HG03175 (cell line): Measurements from ENCODE around the gene CDK12.

ENCODE experiments used
- ATAC-seq: cut with Tn5 transposase; IDR thresholded peaks from one replicate; pipeline ENCODE4 v1.9.1; 2021; ENCODE audit warnings: mild to moderate bottlenecking, moderate library complexity; ENCODE audit not compliant: unreplicated experiment

Gene CDK12

DNA sequence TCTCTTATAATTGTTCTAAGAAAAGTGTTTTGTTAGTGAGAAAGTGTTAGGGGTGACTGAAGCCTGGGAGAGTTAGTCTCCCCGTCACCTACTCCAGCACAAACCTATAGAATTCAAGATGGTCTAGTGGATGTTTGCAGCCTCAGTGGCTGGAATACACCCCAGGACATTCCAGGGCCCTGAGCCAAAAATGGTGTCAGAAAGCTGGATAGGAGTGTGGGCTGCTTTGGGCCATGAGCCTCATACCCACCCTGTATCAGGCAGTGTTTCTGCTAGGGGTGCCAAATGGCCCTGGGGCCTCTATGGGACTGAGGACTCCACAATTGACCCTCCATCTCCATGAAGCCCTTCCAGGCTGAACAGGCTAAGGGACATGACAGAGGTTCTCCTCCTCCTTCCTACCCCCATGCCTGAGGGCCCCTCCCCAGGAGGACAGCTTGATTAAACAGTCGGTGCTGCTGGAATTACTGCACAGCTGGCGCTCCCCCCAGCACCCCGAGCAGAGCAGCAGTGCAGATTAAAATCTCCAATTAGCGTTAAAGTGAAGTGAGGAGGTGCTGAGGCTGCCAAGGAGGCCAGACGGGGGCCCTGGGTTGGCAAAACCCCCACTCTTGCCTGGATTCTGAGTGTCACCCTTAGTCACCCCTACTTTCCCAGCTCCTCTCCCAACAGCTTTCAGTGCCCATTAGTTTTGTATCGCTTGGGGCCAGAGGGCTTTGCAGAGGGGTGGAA lies 87.4 kb downstream of the CDK12 start:
- ATAC-seq = no peak

DNA sequence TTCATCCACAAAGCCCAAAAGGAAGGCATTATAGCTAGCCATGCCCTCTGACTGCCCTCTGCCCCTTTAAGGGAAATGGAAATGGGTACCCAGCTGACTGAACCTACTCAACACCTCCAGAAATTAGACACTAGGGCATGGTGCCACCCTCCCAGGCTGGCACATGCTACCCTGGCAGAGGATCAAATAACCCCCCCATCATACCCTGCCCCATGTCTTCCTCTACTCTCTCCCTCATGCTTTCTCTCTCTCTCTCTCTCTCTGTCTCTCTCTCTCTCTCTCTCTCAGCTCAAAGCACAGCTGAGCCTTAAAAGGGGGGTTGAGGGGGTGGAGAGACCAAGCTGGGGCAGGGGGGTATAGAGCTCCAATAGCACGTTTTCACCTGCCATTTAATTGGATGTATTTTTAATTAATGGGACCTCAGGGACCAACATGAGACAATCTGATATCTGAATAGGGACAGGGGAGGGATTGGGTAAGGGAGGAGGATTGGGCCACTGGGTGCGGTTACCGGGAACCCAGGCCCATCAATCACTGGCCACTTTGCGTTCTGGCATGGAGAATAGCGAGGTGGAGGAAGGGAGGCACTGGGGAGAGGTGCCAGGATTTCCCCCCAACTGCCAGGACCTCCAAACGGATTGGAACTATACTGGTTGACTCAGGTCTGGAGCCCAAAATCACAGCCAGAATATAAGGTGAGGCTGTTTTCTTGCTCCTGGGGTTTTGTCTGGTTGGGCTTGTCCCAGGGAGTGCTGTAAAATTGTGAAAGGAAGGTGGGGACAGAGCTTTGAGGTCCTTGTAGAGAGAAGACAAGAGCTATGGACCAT lies 88.7 kb downstream of the CDK12 start:
- no peak for ATAC-seq

DNA sequence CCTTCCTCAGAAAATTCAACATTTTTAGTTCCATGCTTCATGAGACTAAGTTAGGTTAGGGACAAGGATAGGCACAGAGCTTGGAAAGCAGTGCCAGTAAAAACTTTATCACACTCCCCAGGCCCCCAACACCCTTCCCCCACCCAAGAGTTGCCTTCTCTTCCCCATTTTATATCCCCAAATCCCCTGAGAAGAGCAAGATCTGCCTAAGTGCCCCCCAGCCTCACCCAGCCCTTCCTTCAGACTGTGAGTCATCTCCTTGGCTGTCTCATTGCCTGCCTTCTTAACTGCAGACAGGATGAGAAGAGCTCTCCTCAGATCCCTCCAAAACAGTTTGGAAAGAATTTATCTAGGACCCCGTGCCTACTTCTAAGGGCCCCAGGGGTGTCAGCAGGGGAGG lies 90.6 kb downstream of the CDK12 start:
- no peak for ATAC-seq

DNA sequence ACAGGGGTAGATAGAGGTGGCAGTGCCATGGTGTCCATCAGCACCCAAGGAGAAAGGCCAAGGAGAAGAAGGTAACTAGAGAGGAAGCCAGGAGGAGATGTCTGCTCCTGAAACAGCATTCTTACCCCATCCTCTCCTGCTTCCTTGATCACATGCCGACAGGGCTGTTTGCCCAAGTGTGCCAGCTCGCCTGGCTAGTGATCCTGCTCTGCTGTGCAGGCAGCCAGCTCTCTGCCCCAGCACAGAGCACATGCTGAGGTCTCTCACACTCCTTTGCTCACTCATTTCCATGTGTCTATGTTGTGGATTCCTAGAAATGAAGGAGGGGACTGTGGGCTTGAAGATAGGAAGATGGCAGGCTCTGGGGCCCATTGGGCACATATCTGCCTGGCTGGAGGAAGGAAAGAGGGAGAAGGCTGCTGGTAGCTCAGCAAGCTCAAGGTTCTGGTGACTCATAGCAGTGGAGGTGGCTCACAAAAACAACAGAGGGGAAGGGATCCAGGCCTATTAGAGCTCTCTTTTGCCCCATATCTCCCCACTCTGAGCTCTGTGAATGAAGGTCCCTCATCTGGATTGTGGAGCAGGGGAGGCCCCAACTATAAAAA lies 92.2 kb downstream of the CDK12 start:
- no peak for ATAC-seq

DNA sequence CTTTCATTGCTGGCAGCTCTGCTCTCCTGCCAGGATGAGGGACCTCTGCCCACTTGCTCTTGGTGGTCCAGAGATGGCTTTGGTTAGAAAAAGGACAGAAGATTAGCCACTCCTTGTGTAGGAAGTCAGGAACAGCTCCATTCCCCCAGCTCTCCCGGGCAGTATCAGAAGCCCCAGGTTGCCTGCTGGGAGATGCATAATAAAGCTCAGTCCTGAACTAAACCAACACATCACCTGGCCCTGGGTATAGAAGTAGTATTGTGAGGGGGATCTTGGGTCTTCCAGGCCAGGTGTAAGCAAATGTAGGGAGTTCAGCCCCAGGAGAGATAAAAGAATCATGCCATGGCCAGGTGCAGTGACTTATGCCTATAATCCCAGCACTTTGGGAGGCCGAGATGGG lies 94.1 kb downstream of the CDK12 start:
- no peak for ATAC-seq

DNA sequence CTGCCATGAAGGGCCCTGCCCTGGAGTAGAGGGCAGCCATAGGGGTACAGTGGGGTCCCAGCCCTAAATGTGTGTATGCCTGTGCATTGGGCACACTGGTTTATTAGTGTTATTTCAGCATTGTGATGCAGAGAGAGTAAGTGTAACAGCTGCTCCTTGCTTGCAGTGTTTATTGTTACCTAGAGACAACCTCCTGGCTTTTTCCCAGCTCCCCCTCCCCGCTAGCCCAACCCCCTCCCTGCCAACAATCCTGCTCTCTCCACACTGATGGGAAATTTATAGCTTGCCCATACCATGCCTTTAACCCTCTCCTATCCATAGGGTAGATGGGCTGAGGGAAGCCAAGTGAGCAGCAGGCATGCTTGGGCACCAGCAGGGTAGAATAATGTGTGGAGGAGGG lies 95.1 kb downstream of the CDK12 start:
- no peak for ATAC-seq

DNA sequence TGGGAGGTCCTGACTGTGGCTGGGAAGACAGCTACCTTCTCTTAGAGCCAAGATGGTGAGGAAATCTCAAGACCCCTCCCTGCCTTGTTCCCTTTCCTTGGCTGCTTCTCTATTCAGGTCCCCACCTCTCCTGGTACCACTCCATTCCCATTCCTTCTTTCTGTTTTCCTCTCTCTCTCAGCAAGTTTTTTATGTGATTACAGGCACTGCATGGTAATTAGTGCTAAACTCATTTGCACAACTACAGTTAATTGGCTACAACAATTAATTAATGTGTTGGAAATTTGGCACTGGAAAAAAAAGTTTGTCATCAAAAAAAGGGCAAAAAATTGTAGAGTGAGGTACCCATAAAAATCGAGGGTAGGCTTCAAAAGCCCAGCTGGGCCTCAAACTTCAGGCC lies 101.1 kb downstream of the CDK12 start:
- no peak for ATAC-seq

DNA sequence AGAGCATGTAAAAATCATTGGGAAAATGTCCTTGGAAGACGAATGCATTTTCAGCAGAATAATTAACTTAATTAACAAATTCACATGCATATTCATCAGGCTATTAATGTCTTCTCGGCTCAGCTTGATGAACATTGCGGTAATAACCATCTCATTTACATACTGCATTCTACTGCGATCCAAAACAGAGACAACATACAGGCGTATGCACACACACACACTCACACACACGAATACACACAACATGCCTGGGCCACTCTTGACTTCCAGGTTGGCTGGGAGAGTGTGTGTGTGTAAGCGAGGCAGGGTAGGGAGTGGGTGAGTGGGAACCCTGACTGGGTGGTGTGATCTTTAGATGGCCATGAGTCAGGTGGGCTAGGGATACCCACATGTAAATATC lies 101.7 kb downstream of the CDK12 start:
- ATAC-seq = no peak

DNA sequence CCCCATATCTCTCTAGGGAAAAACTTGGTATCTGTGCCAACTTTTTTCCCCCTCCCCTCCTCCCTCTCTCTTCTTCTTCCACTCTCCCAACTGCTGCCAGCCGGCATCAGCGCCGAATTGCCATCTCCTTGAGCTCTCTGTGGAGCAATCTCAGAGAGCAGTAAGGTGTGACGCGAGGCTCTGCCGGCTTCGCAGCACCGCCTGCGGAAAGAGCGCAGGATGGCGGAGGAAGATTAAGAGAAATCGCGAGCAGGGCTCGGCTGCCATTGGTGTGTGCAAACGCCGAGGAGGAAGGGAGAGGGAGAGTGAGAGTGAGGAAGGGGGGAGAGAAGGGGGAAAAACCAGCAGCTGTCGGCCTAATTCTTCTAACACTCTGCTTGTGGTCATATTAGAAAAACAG lies 102.2 kb downstream of the CDK12 start:
- ATAC-seq = no peak

DNA sequence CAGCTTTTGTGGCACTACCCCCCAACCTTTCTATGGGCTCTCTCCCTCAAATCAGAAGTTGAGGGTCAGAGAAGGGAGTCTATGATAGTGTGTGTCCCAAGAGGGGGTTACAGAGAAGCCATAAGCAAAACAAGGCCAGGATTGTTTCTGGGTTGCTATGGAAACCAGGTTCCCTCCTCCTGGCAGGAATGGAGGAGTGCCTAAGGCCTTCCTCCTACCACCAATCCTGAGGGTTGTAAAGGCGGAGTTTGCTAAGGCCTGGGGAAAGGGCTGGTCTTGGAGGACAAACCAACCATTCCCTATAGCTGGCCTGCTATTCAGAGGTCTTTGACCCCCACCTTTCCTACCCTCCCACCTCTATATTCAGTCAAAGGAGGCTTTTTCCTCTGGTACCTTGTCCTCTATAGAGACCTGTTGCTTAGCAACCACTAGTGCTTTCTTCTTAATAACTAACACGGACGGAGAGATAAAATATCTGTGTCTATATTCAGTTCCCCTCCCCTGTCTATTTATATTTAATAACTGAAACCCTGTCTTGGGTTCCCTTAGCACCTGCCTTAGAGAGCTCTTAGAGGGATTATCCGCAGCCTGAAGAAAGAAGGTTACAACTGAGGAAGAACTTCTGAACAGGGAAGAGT lies 103.0 kb downstream of the CDK12 start:
- ATAC-seq = no peak

DNA sequence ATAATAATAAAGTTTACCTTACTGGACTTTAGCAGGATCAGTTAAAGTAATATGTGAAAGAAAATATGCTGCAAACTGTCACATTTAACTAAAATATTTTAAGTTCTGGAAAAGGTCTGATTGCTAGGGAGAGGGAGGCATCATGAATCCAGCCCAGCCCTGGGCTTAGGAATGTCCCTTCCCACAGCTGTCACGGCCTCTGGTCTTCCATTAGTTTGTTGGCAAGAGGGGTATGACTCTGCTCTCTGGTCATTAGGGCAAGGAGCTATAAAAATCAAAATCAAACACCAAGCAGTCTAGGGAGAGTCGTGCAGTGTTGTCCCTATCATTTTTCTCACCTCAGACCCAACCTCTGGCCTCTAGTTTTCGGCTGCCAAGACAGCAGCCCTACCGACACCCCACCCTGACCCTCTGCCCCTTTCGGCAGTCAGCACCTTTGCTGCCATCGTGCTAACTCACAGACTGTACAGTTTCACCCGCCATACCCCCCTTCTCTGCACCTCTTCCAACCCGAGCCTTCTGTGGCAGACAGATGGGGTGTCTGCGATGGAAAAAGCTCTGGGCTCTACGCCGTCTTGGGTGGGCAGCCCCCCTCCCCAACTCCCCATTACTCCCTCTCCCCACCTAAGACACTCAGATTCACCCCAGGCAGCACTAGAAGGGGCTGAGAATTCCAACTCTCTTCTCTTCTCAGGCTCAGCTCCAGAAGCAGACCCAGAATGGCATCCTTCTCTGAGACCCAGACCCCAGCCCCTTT lies 105.0 kb downstream of the CDK12 start:
- no peak for ATAC-seq

DNA sequence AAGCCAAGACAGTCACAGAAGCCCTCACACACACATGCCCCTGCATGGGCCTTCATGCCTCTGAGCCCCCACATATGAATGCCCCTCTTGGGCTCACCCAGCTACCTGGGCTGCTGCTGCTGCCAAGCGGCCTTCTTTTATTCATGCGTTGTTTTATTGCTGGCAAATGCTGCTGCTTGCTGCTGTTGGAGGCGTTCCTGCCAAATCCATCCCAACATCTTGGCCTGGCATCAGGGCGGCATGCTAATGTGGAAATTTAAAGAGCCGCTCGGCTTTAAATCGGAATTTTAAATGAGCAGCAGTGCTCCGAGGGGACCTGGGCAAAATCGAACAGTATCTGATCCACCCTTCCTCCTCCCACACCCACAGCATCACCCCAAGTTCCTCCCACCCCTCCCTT lies 107.4 kb downstream of the CDK12 start:
- ATAC-seq = no peak

DNA sequence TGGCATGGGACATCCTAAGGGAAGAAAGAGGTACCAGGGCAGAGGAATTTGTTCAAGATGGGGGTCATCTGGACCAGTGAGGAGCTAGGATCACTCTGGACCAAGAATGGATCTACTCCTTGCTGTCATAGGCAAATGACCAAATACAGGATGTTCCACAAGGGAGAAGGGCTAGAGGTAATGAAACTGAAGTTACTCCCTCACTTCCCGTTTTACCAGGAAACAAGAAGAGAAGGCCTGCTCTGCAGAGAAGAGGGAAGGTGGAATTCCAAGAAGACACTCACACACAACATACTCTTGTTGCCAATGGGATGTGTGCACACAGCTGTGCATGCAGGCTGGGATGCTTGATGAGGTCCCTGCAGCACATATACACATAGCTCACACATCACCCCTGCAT lies 107.8 kb downstream of the CDK12 start:
- ATAC-seq = no peak

DNA sequence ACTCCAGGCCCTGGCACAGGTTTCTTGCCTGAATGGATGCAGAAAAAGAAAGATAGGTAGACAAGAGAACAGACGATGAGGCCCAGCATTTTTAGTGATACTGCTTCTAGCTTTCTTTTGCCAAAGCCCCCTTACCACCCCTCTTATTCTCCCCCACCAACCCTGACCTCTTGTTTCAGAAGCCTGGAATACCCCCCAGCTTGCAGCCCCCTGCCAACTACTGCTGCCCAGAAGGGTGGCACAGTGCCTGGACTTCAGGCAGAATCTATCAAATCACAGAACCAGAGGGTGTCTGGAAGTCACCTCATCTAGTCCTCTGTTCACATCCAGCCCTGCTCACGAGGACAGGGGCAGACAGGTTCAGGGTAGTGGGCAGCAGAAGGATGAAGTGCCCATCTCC lies 110.8 kb downstream of the CDK12 start:
- ATAC-seq = no peak

DNA sequence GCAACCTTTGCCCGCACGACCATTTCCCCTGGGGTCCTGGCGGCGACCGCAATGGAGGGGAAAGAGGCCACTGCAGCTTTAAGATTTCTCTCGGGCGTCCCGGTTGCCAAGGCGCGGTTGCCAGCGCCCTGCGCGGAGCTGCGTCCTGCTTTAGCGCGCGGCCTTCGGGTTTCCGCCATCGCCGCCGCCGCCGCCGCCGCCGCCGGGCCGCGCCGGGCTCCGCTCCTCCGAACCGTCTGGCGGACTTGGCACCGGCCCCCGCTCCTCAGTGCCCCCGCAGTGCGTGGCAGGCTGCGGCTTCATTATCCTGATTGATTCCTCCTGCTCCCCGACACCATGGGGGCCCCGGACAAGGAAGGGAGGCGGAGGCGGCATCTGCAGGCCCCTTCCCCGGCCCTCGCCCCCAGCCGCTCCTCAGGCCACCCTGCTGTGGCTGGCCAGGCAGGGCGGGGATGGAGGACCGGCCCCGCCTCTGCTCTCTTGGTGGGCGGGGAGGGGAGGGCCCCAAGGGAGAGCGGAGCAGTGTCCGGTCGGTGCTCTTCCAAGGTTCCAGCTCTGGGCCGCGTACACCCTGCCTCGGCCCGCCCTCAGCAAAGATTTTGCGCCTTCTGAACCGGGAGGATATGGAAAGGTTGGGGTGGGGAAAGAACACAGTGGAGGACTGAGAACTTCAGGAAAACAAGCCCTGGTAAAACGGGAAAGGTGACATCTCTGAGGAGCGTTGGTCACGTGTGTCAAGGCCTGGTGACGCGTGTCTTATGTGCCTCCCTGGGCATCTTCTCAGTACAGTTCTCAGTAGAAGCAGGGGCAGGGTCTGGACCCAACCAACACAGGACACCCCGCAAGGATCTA lies 112.4 kb downstream of the CDK12 start:
- ATAC-seq = no peak

DNA sequence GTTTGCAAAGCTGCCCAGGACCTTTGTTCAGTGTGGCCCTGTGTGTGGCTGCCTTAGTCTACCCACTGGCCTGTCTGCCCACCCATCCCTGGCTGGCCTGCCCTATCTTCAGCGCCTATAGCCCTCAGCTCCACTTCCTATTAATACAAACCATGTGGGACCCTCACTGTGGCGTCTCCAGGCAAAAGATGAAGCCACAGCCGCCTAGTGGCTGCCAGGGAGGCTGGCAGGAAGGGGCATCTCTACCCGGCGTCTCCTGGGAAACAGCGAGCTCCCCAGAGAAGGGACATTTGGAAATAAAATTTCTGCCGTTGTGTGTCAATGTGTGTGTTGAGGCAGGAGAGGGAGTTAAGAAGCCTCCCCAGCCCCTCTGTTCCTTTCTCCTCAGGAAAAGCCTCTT lies 114.9 kb downstream of the CDK12 start:
- no peak for ATAC-seq

DNA sequence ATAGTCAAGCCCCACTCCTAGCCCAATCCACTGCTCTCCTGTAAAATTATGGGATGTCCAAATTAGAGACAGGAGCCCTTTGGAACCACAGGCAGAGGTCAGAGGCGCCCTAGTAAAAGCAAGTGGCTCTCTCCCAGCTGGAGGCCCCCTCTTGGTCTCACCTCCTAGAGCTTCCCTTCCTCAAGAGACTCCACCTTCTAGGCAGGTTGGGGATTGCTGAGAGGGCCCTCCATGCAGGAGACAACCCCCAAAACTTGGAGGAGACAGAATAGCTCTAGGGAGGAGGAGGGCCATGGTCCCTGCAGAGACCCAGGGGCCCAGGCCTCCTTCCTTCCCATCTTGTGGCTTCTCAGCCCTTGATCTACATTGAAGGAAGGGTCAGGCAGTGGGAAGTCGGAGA lies 117.0 kb downstream of the CDK12 start:
- ATAC-seq = no peak

DNA sequence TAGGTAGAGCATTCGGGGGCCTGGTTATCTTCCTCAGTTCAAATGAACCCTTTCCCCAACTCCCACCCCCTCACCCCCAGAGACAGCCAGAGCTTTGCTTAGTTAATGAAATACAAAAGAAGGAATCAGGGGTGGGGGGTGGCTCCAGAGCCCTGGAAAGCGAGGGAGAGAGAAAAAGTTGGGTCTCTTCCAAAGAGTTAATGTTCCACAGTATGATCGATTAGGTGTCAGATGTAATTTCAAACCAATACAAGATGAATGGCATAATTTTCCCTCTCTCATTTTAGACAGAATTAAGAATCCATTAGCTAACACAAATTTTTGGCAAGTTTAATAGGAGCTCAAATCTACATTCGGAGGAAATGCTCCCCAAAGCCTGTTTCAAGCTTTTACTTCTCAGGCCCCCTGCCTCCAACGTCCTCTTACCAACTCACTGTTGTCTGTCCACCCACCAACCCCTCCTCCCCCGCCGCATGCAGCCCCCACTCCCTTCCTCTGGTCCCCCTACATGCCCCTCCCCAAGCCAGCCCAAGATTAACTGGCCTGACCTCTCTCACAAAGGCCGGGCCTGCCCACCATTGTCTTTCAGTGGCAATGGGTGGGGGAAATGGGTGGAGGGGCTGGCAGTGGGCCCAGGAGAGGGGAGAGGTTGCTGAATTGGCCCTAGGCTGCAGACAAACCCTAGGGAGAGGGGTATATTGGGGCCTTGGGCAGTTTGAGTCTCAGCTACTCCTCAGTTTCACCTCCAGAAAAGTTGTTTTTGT lies 118.2 kb downstream of the CDK12 start:
- no peak for ATAC-seq

DNA sequence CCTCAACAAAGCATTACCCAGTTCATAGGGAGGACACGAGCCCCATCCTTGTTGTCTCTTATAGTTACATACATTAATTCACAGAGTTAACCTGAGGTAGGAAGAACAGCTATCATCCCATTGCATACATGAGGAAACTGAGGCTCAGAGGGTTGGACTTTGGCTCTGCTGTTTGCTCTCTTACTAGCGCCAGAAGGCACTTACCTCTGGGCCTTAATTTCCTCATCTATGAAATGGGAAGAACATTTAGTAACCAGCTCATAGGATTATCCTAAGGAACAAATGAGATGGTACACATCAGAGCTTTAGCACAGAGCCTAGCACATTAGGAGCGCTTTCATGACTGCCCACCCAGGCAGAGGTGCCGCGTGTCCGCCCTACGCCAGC lies 118.8 kb downstream of the CDK12 start:
- ATAC-seq = no peak
